Measurements from ENCODE around the gene PDLIM4.

The PDLIM4 gene

GRCh38 chr5:132253008-132253441 is 4.5 kb upstream of the PDLIM4 start:
- DNase-seq (ENCODE audit: low spot score) (no peak), FAIRE-seq (no peak)

- no peak for FAIRE-seq
These were observed 3.8 kb upstream of the PDLIM4 start for GRCh38 chr5:132253452-132254320.

GRCh38 chr5:132254321-132254977 is 3.0 kb upstream of the PDLIM4 start:
- DNase-seq (ENCODE audit: low spot score) (no peak), FAIRE-seq (no peak)

More at GRCh38 chr5:132253452-132254320, 3.8 kb upstream of the PDLIM4 start:
- no peak for DNase-seq (ENCODE audit: low spot score)

- no peak for DNase-seq (ENCODE audit: low spot score)
- no peak for FAIRE-seq
These were observed 1.3 kb upstream of the PDLIM4 start for GRCh38 chr5:132256086-132256782.

- DNase-seq (ENCODE audit: low spot score) (no peak), FAIRE-seq (no peak)
These were observed 739 bp upstream of the PDLIM4 start for GRCh38 chr5:132256783-132257130.

- FAIRE-seq (no peak), DNase-seq (ENCODE audit: low spot score) (peak; percentile 41)
These were observed 889 bp downstream of the PDLIM4 start for GRCh38 chr5:132258102-132259068.

GRCh38 chr5:132259069-132259851 is 1.8 kb downstream of the PDLIM4 start:
- DNase-seq (ENCODE audit: low spot score) (peak; percentile 64), FAIRE-seq (peak; percentile 72)

- FAIRE-seq = peak; percentile 86
- DNase-seq (ENCODE audit: low spot score) = peak; percentile 54
These were observed 2.6 kb downstream of the PDLIM4 start for GRCh38 chr5:132260051-132260450.

- peak; percentile 86 for DNase-seq (ENCODE audit: low spot score)
- FAIRE-seq = no peak
These were observed 3.4 kb downstream of the PDLIM4 start for GRCh38 chr5:132260714-132261551.

- peak; percentile 87 for FAIRE-seq
These were observed 4.7 kb downstream of the PDLIM4 start for GRCh38 chr5:132261881-132262845.

GRCh38 chr5:132262882-132263547 is 5.5 kb downstream of the PDLIM4 start:
- DNase-seq (ENCODE audit: low spot score) = no peak
- no peak for FAIRE-seq

More at GRCh38 chr5:132261881-132262845, 4.7 kb downstream of the PDLIM4 start:
- DNase-seq (ENCODE audit: low spot score) = no peak

- FAIRE-seq = peak; percentile 44
These were observed 6.2 kb downstream of the PDLIM4 start for GRCh38 chr5:132263548-132264261.

GRCh38 chr5:132264546-132265335 is 7.2 kb downstream of the PDLIM4 start:
- DNase-seq (ENCODE audit: low spot score) (no peak), FAIRE-seq (no peak)

More at GRCh38 chr5:132263548-132264261, 6.2 kb downstream of the PDLIM4 start:
- DNase-seq (ENCODE audit: low spot score) = peak; percentile 79

GRCh38 chr5:132265336-132266030 is 8.0 kb downstream of the PDLIM4 start:
- peak; percentile 66 for DNase-seq (ENCODE audit: low spot score)
- FAIRE-seq = no peak

Measured in urothelium cell line (cell line).